Neural cell (in vitro differentiated cells): ENCODE measurements around the gene TLCD2. TPM values are rescaled to one million over a fixed set of nuclear protein-coding genes. Genes with fewer than 3 reads are reported as not detected.

Experiments used
- H2AFZ ChIP-seq: fragments of 200-600, 300-800 bp; sonication (generic), shearing (Covaris generic); 2 replicates; pipeline ENCODE4 v1.6.0; 2014; ENCODE audit warnings: low read depth, mild to moderate bottlenecking, antibody characterized with exemption, low read length, moderate library complexity
- H3F3A ChIP-seq: fragments of 200-600 bp; shearing (Covaris generic); 2 replicates; pipeline ENCODE4 v1.6.1; 2016; ENCODE audit warnings: mild to moderate bottlenecking, moderate library complexity, mixed read lengths, antibody characterized with exemption, low read length; ENCODE audit not compliant: insufficient read depth, poor library complexity, severe bottlenecking
- H3K27ac ChIP-seq: fragments of 200-600, 300-800 bp; sonication (generic), shearing (Covaris generic); 2 replicates; pipeline ENCODE4 v1.5.1; 2014; ENCODE audit warnings: mild to moderate bottlenecking, low read length, moderate library complexity
- H3K27me3 ChIP-seq: fragments of 300-800, 200-600 bp; sonication (generic), shearing (Covaris generic); 2 replicates; pipeline ENCODE4 v1.6.0; 2014; ENCODE audit warnings: mild to moderate bottlenecking, low read depth, low read length, moderate library complexity; ENCODE audit not compliant: insufficient read depth
- H3K36me3 ChIP-seq: fragments of 300-800, 200-600 bp; sonication (generic), shearing (Covaris generic); 2 replicates; pipeline ENCODE4 v1.5.1; 2014; ENCODE audit warnings: mild to moderate bottlenecking, antibody characterized with exemption, low read length, moderate library complexity; ENCODE audit not compliant: insufficient read depth
- H3K4me2 ChIP-seq: fragments of 300-800, 200-600 bp; sonication (generic), shearing (Covaris generic); 2 replicates; pipeline ENCODE4 v1.6.0; 2014; ENCODE audit warnings: mild to moderate bottlenecking, low read length
- H3K4me3 ChIP-seq: fragments of 300-800, 200-600 bp; sonication (generic), shearing (Covaris generic); 2 replicates; pipeline ENCODE4 v1.5.1; 2014; ENCODE audit warnings: mild to moderate bottlenecking, low read length, moderate library complexity
- H3K79me2 ChIP-seq: fragments of 200-600 bp; shearing (Covaris generic); replicated peaks from 2 replicates; pipeline ENCODE4 v1.6.0; 2014; ENCODE audit warnings: mild to moderate bottlenecking, low read length, moderate library complexity; ENCODE audit not compliant: insufficient read depth
- H3K9ac ChIP-seq: fragments of 300-800, 200-600 bp; sonication (generic), shearing (Covaris generic); 2 replicates; pipeline ENCODE4 v1.6.1; 2016; ENCODE audit warnings: mild to moderate bottlenecking, low read length, mixed read lengths
- H3K9me2 ChIP-seq: fragments of 200-600 bp; shearing (Covaris generic); 2 replicates; pipeline ENCODE4 v1.6.1; 2016; ENCODE audit warnings: mild to moderate bottlenecking, low read length, mixed read lengths; ENCODE audit not compliant: insufficient read depth
- H3K9me3 ChIP-seq: fragments of 200-600, 300-800 bp; sonication (generic), shearing (Covaris generic); 2 replicates; pipeline ENCODE4 v1.6.1; 2016; ENCODE audit warnings: mild to moderate bottlenecking, mixed run types, low read length, moderate library complexity, mixed read lengths
- H4K20me1 ChIP-seq: fragments of 200-600 bp; shearing (Covaris generic); 2 replicates; pipeline ENCODE4 v1.6.1; 2016; ENCODE audit warnings: mild to moderate bottlenecking, mixed run types; ENCODE audit not compliant: insufficient read depth
- EP300 ChIP-seq: fragments of 450-650 bp; conservative IDR thresholded peaks from 2 replicates; pipeline ENCODE4 v1.6.1; 2014; ENCODE audit warnings: antibody characterized with exemption, mild to moderate bottlenecking, moderate library complexity; ENCODE audit not compliant: poor library complexity, severe bottlenecking
- EZH2 ChIP-seq: fragments of 200-600, 300-800 bp; shearing (Covaris generic), sonication (generic); IDR thresholded peaks from 2 replicates; pipeline ENCODE4 v1.6.1; 2014; ENCODE audit warnings: antibody characterized with exemption, low read length, borderline replicate concordance, mild to moderate bottlenecking; ENCODE audit not compliant: insufficient read depth, poor library complexity, severe bottlenecking
- MXI1 ChIP-seq: fragments of 450-650 bp; conservative IDR thresholded peaks from 2 replicates; pipeline ENCODE4 v1.6.1; 2014; ENCODE audit warnings: antibody characterized with exemption, mild to moderate bottlenecking; ENCODE audit not compliant: poor library complexity, severe bottlenecking
- POLR2AphosphoS5 ChIP-seq: IDR thresholded peaks from 2 replicates; pipeline ENCODE4 v1.6.1; 2012
- RAD21 ChIP-seq: fragments of 450-650 bp; conservative IDR thresholded peaks from 2 replicates; pipeline ENCODE4 v1.6.1; 2014; ENCODE audit warnings: antibody characterized with exemption, mild to moderate bottlenecking, moderate library complexity
- REST ChIP-seq: IDR thresholded peaks from 2 replicates; pipeline ENCODE4 v1.6.1; 2012; ENCODE audit warnings: borderline replicate concordance
- SMC3 ChIP-seq: fragments of 450-650 bp; conservative IDR thresholded peaks from 2 replicates; pipeline ENCODE4 v1.6.1; 2014; ENCODE audit warnings: antibody characterized with exemption, mild to moderate bottlenecking, moderate library complexity; ENCODE audit not compliant: poor library complexity
- TAF1 ChIP-seq: IDR thresholded peaks from 2 replicates; pipeline ENCODE4 v1.6.1; 2012; ENCODE audit warnings: low read depth
- polyA plus RNA-seq: library from polyadenylated mRNA; depleted of rRNA; stranded (reverse); fragments of >200 nt; gene quantifications from 2 replicates; pipeline ENCODE4 v1.2.3, GENCODE V29; 2014
- TF ChIP-seq, protein P1 (sequence below): fragments of 450-650 bp; IDR thresholded peaks from 2 replicates; pipeline ENCODE4 v1.5.1; 2014; ENCODE audit warnings: antibody characterized with exemption, mild to moderate bottlenecking, moderate library complexity; ENCODE audit not compliant: poor library complexity, severe bottlenecking

Gene TLCD2
- polyA plus RNA-seq, 1 donor from 2014 or later = 0.14 TPM

- Histone ChIP-seq H3K9me2 (no peaks in the 10 kb centered on the region), H2AFZ (no peak overlapping the region), H3K27ac (no peak overlapping the region), H3K27me3 (no peaks in the 10 kb centered on the region), H3K4me2 (no peak overlapping the region), H3K9me3 (no peaks in the 10 kb centered on the region), H3K36me3 (no peaks in the 10 kb centered on the region), H3K4me3 (no peak overlapping the region), H3K9ac (no peak overlapping the region), H3K79me2 (no peaks in the 10 kb centered on the region), H3F3A (no peaks in the 10 kb centered on the region), H4K20me1 (no peaks in the 10 kb centered on the region)
- no peak for TF ChIP-seq POLR2AphosphoS5
- no peak for TF ChIP-seq TAF1
- no peak for TF ChIP-seq EP300
- TF ChIP-seq RAD21 = no peak
- TF ChIP-seq REST = no peak
- TF ChIP-seq EZH2 = no peak
- TF ChIP-seq, protein P1, sequence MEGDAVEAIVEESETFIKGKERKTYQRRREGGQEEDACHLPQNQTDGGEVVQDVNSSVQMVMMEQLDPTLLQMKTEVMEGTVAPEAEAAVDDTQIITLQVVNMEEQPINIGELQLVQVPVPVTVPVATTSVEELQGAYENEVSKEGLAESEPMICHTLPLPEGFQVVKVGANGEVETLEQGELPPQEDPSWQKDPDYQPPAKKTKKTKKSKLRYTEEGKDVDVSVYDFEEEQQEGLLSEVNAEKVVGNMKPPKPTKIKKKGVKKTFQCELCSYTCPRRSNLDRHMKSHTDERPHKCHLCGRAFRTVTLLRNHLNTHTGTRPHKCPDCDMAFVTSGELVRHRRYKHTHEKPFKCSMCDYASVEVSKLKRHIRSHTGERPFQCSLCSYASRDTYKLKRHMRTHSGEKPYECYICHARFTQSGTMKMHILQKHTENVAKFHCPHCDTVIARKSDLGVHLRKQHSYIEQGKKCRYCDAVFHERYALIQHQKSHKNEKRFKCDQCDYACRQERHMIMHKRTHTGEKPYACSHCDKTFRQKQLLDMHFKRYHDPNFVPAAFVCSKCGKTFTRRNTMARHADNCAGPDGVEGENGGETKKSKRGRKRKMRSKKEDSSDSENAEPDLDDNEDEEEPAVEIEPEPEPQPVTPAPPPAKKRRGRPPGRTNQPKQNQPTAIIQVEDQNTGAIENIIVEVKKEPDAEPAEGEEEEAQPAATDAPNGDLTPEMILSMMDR = no peak
Observed at GRCh38 chr17:1758807-1759206, 48.6 kb upstream of the TLCD2 start.

DNA sequence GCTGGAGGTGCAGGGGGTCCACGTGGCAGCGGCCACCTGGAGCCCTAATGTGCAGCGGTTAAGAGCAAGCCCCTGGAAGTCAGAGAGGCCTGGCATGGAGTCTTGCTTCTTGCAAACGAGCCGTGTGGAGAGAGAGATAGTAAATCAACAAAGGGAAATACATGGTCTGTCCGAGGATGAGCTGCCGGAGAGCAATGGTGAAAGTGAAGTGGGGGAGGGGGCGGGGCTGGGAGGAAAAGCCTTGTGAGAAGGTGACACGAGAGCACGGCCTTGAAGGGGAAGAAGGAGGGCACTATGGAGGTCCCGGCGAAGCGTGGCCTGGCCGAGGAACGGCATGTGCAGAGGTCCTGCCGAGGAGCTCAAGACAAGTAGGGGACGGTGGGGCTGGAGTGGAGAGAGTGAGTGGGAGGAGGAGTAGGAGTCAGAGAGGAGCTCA lies 45.7 kb upstream of the TLCD2 start:
- H2AFZ ChIP-seq = no peak overlapping the region
- H3K79me2 ChIP-seq = no peaks in the 10 kb centered on the region
- no peaks in the 10 kb centered on the region for H3K27me3 ChIP-seq
- no peaks in the 10 kb centered on the region for H3K9me2 ChIP-seq
- no peak overlapping the region for H3K4me3 ChIP-seq
- TF ChIP-seq EP300 (no peak), MXI1 (no peak), POLR2AphosphoS5 (no peak), SMC3 (no peak), TAF1 (no peak), REST (no peak), EZH2 (no peak), RAD21 (no peak)
- TF ChIP-seq, protein P1 = no peak
- no peak overlapping the region for H3K4me2 ChIP-seq
- no peaks in the 10 kb centered on the region for H3K36me3 ChIP-seq
- H3F3A ChIP-seq = no peaks in the 10 kb centered on the region
- H3K27ac ChIP-seq = no peak overlapping the region
- no peak overlapping the region for H3K9ac ChIP-seq
- H4K20me1 ChIP-seq = no peaks in the 10 kb centered on the region
- no peaks in the 10 kb centered on the region for H3K9me3 ChIP-seq
